AG09319 (cell line): ENCODE results near the gene MICAL2.

ENCODE experiments used
- DNase-seq: peaks from one replicate; pipeline ENCODE4 v3.0.0-alpha.2; 2010; ENCODE audit warnings: low read depth; ENCODE audit errors: extremely low read depth
- TF ChIP-seq, protein P1 (sequence below): IDR thresholded peaks from 2 replicates; pipeline ENCODE4 v1.5.1; 2011; ENCODE audit warnings: low read depth, mild to moderate bottlenecking, inconsistent platforms, low read length, moderate library complexity

The MICAL2 gene

DNA sequence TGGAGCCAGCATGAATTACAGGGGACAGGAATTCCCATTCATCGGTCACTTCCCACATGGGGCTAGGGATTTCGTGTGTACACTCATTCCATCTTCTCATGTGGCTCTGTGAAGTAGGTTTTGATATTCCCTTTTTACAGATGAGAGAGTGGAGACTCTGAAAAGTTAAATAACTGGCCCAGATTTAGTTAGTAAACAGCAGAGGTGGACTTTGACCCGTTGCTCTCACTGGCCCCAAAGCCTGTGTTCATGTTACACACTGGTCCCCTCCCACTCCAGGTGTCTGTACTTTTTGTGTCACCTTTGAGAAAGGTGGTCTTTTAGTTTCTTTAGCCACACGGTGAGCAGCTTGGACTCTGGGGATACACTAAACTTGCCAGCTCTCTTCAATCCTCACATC, 108.5 kb downstream of the MICAL2 start:
- no peak for DNase-seq
- TF ChIP-seq, protein P1, sequence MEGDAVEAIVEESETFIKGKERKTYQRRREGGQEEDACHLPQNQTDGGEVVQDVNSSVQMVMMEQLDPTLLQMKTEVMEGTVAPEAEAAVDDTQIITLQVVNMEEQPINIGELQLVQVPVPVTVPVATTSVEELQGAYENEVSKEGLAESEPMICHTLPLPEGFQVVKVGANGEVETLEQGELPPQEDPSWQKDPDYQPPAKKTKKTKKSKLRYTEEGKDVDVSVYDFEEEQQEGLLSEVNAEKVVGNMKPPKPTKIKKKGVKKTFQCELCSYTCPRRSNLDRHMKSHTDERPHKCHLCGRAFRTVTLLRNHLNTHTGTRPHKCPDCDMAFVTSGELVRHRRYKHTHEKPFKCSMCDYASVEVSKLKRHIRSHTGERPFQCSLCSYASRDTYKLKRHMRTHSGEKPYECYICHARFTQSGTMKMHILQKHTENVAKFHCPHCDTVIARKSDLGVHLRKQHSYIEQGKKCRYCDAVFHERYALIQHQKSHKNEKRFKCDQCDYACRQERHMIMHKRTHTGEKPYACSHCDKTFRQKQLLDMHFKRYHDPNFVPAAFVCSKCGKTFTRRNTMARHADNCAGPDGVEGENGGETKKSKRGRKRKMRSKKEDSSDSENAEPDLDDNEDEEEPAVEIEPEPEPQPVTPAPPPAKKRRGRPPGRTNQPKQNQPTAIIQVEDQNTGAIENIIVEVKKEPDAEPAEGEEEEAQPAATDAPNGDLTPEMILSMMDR, result no peak

DNA sequence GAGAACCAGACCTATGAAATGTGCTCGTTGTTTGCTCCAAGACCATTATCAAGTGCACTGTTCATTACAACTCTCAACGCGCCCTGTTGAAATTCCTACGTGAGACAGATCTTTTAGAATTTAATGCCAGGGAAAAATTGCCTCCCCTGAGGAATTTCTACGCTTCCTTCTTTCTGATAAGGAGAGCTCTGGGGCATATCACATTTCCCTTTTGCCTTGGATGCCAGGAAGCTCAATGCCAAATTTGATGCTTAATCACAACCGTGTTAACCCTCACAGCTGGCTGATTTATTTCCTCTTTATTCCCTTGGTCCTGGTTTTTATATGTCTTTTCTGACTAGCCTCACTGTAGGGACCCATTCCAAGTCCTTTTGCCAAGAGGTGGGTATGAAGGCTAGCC, 109.4 kb downstream of the MICAL2 start:
- TF ChIP-seq, protein P1, result no peak
- peak; percentile 25 for DNase-seq

DNA sequence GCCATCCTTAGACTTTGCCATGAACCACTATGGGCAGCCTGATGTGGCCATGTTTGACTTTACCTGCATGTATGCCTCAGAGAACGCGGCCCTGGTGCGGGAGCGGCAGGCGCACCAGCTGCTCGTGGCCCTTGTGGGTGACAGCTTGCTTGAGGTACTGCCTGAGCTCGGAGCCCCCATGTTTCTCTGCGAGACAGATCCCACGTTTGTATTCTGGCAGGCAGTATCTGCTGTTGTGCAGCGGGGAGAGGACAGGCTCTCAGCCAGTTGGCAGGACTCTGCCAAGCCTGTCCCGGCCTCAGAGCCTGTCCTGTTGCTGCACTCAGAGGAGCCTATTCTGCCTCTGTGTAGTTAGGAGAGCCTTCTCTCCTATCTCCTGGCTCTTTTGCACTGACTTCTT, 109.9 kb downstream of the MICAL2 start:
- TF ChIP-seq, protein P1, result no peak
- DNase-seq, result no peak

DNA sequence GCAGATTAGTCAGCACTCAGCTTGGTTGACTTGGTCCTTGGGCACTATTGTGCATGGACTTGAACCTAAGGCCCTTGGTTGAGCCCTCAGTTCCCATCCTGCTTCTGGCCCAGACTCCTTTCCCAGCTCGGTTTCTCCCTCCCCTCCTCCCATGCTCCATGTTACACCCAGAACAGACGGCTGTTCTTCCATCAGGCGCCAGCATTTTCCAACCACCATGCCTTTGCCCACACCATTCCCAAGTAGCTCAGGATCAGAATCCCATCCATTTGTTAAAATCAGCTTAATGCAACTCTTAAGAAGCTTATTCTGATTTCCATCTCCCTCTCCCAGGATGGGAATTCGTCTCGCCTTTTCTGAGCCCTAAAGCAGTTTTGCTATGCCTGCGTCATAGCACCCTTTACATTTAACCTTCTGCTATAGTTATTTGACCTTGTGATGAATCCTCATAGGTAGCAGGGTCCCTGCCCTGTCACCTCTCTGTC, 110.7 kb downstream of the MICAL2 start:
- no peak for DNase-seq
- TF ChIP-seq, protein P1, result no peak

DNA sequence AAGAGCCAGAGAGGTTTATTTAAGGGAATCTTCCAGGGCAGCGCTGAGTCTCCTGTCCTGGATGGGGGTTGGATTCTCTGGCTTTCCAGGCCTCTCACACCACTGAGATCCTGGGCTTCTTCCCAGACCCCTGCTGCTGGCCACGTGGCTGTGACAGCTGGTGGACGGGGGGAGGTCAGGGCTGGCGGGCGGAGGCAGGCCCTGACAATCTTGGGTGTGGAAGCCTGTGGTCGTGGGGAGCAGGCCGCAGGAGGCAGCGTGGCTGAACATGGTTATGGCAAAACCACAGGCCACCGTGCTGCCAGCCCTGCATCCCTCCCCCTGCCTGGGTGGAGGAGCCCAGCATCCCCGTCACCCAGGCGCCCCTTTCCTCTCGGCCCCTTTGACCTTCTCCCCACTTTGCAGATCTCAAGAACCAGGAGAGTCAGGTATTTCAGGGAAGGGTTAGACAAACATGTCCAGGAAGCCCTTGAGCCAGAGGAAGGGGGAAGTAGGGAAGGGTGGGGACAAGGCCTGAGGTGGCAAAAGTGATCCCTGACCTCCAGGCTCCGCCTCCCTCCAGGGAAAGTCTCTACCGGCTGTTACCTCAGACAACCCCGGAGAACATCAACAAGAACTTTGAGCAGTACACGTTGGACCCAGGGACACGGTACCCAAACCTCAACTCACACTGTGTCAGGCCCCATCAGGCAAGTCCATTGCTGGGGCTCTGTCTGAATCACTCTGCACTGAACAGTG, 111.8 kb downstream of the MICAL2 start:
- TF ChIP-seq, protein P1, result no peak
- DNase-seq, result no peak

DNA sequence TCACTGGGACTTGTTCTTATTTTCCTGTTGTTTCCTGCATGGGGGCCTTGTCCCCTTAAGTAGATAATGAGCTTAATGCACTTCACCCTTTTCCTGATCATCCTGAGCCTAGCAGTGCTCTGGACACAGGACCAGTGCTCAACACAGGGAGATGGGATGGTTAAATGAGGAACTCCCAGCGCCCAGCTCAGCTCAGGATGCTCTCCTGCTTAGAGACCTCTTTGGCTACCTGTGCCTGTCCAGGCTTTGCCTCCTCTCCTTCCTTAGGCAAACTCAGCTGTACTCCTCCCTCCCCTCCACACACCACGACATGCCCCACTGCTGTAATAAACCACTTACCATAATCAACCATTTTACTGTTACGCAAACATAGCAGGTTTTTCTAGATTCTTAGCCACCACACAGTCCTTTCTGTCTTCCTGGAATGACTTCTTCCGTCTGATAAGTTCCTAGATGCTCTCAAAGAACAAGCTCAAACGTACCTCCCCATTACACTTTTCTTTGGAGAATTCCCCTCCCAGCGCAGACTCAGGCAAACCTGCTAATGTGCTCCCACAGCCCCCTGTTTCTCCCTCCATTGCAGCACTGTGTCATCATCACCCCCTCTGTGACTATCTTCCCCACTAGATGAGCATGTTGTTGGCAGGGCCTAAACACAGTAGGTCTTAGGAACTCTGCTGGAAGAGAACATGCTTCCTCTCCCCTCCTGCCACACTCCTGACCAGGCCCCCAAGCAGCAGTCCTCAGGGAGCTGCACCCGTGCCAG, 113.6 kb downstream of the MICAL2 start:
- TF ChIP-seq, protein P1, result no peak
- no peak for DNase-seq

DNA sequence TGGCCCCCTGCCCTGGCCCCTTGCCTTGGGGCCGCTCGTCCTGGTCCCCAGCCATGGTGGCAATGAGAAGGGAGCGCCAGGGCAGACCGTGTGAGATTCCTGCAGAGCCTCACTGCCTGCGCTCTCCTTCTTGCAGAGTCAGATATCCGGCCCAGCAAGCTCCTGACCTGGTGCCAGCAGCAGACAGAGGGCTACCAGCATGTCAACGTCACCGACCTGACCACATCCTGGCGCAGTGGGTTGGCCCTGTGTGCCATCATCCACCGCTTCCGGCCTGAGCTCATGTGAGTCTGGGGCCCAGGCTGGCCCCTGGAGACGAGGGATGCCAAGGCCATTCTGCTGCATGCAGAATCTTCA, 114.1 kb downstream of the MICAL2 start:
- TF ChIP-seq, protein P1, result no peak
- DNase-seq, result no peak
